CD4-positive, alpha-beta T cell treated with Interleukin-6 at 100 ng/mL for 8 hours (primary cell): ENCODE measurements around the gene KTN1.

Source experiments
- DNase-seq: peaks from one replicate; pipeline ENCODE4 v3.0.0-alpha.2; 2020; ENCODE audit warnings: mixed read lengths, low spot score

KTN1 gene

DNA sequence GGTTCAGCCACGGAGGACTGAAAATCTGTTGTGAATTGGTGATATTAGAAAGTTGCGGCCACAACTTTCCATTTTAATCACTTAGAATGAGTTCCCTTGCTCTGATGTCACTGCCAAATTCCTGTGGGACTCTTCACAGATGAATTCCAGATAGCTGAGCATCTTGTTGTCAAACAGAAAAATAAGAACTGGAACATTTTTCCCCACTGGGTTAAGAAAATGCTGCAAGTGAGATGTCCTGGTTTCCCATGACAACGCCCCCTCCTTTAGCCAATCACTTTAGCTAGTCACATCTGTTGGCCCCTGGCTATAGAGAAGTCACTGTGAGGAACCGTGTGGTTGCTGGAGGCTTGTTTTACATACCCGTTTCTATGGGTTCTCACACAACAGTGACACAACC lies 135.9 kb downstream of the KTN1 start:
- no peak for DNase-seq

DNA sequence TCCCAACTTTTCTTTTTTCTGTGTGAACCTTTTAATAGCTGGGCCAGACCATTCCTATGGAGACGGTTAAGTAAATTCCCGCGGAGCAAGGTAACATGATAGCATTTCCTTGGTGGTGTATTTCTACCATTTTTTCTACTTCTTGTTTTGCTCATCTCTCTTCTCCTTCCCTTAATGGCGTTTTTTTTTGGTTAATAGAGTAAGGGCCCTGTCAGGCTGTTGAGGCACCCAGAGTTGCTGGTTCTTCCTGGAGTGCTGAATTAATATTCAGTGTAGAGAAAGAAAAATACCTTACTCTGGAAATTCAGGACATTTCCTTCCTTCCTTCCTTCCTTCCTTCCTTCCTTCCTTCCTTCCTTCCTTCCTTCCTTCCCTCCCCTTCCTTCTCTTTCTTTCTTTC lies 137.6 kb downstream of the KTN1 start:
- DNase-seq, result no peak

DNA sequence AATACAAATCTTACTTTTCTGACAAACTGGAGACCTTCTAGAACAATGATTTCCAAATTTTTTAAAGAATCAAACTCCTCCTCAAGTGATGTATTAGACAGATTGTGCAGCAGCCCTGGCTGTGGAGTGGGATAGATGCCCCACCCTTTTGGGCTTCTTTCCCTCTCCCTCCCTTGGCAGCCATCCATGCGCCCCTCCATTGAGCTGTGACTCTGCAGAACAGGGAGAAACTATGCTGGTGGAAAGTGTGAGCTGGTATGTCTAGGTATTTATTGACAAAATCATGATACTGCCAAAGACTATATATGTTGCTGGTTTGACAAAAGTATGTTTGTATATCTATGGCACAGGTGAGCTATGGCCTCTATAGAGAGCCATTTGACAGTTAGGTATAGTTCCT lies 138.5 kb downstream of the KTN1 start:
- no peak for DNase-seq

DNA sequence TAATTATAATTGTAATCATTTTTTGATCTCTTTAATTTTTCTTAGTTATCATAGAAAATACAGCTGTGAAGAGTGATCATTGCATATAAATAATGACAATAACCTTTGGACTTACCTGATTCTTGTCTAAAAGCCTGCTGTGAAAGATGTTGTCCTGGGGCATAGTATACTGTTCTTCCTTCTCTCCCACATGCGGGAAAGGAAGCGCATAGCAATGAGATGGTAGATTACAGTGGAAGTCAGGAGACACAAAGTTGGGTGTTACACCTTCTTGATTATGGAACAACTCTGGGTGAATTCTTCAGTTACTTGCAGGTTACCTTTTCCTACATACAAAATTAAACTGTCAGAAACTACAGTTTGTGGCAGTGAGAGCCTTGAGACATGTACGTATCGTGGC lies 140.8 kb downstream of the KTN1 start:
- DNase-seq, result no peak

DNA sequence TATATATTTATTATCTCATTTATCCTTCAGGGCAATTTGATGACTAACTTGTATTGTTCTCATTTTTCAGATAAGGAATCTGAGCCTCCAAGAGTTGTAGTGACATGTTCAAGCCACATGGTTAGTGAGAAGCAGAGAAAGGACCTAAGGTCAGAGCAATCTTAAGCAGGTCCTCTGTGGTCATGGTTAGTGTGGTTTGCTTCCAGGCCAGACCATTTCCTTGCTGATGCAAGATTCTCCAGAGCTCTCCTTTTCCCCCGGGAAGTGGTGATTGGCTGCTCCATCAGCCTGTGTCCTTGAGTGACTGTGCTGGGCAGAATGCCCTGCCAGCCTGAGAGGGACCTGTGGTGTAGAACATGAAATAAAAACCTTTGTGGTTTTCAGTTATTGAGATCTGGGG lies 141.3 kb downstream of the KTN1 start:
- no peak for DNase-seq

DNA sequence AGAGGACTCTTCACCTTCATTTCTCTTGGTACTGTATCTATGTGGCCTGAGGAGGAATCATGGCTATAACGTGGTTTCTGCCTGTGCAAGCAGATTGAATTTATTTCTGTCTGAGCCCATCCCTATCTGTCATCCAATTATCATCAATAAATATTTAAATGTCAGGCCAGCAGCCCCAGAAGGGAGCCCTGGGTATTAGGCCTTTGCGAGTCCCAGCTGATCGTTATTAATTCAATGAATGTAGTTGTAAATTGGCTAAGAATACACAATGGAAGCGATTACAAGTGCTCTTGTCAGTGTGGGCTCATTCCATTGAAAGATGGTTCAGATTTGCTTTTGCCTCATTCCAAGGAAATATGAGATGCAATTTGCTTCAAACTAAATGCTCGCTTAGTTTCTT lies 142.0 kb downstream of the KTN1 start:
- DNase-seq, result no peak

DNA sequence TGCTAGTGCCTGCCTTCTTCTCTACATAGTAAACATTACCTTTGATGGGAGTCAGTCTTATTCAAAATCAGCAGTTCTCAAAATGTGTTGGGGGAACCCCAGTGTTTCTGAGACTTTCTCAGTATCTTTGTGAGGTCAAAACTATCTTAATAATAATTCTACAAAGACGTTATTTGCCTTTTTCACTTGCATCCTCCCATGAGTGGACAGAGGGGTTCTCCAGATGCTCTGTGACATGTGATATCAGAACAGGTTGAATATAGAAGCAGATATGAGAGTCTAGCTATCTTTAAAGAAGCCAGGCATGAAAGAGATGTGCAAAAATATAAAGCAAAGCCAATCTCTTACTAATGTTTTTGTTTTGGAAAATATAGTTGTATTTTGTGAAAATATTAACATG lies 144.7 kb downstream of the KTN1 start:
- no peak for DNase-seq

DNA sequence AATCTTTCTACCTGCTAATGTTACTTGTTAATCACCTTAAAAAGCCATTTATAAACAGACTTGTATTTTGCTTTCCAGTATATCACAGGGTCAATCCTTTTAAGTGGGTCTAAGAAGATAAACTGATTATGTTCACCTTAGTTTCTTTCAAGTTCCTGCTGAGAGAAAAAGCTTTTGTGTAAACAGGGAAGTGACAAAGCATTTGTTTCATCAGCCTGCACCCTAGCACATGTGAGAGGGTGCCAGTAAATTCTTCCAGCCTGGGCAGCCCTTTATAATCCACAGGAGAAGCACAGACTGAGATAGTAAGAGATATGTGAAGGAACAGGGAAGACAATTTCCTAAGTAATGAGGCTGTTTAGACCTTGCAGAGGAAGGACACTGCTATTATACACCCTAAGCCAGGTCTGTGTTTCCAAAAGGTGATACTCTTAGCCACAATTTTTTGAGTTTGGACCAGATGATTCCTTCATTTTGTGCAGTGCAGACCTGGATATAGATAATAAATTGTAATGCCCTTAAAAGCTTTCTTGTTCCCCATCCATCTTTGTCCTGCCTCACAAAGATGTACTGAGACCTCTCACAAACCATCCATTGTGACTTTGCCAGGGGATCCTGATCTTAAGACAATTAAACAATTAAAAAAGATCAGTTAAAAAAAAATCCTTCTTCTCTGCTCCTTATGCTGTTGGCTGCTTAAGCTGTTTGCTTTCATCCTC lies 150.7 kb downstream of the KTN1 start:
- DNase-seq, result no peak

DNA sequence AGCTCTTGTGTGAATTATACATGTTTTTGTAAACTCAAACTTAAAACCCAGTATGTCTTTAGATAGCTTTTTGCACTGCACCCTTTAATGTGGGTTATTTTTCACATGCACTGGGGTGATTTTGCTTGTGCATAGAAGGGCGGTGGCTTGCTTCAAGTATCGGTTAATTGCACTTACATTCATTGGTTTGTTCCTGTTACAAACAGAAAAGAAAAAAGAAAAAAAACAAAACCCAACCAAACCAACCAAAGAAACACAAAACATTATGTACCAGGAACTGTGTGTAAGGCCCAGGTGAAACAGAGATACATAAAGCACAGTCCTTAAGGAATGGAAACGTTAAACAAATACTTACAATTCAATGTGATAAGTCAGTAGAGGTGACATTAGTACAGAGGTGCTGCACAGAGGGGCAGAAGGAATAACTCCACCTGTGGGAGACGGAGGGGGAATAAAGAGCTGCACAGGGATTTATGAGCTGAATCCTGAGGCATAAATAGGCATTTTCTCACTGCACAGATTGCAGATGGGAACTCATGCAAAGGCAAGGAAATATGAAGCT lies 151.4 kb downstream of the KTN1 start:
- DNase-seq, result no peak

DNA sequence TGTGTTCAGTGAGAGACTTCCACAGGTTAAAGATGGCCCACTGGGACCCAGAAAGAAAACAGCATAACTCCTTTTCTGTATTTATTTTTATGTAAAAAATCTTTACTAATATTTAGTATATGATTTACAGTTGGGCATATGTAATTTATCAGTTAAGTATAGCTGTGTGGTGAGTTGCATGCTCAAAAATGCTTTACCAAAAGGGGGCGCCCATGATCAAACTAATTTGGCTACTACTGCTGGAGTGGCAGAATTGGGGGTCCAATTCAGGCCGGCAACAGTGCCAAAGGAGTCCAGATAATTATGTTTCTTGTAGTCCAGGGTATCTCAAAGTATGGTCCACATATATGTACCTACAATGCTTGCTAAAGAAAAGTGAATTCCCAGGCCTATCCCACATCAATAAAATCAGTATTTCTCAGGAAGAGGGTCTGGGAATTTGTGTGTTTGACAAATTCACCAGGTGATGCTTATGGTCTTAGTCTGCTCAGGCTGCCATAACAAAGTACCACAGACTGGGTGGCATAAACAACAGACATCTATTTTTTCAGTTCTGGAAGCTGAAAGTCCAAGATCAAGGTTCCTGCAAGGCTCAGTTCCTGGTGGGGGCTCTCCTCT lies 152.0 kb downstream of the KTN1 start:
- DNase-seq, result peak; percentile 35

DNA sequence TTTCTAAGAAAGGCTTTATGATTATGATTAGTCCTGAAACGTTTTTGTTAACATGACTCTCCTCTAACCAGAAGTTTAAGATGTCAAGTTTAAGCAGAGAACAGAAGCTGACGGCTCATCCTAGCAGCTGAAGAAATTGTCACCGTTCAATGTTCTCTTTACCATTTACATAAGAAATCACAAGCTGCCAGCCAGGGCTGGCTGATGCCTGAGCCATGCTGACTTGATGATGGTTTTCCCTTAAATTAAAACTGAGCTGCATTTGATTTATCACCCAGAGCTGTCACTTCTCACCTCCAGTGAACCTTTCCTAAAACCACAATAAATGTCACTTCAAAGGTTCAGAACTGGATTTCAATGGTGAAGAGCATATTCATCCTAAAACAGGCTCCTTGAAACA lies 153.6 kb downstream of the KTN1 start:
- DNase-seq, result no peak
